Cerebellar cortex (tissue), 1 donor: ENCODE results near the gene FRG1.
"Not testable (repeated sequence)": the region's sequence is repeated elsewhere in the genome, so short reads cannot be mapped to it uniquely, and the experiment has no call there.

ENCODE experiments used
- DNase-seq: peaks from one replicate; pipeline ENCODE4 v3.0.0-alpha.2; 2015; ENCODE audit warnings: low spot score

Gene FRG1

GRCh38 chr4:189985651-189986243, 45.1 kb downstream of the FRG1 start:
- DNase-seq, result not testable (repeated sequence)

GRCh38 chr4:189988877-189989431, 48.3 kb downstream of the FRG1 start:
- DNase-seq, result no peak

GRCh38 chr4:189989941-189990340, 49.3 kb downstream of the FRG1 start:
- not testable (repeated sequence) for DNase-seq
